SH-SY5Y (cell line): ENCODE measurements around the gene PDLIM5.

Experiments
- GATA2 ChIP-seq: IDR thresholded peaks from 2 replicates; pipeline ENCODE4 v1.6.1; 2011; ENCODE audit warnings: mild to moderate bottlenecking, low read depth, low read length
- GATA3 ChIP-seq: IDR thresholded peaks from 2 replicates; pipeline ENCODE4 v1.6.1; 2011; ENCODE audit warnings: low read depth, mild to moderate bottlenecking, low read length, moderate library complexity

DNA sequence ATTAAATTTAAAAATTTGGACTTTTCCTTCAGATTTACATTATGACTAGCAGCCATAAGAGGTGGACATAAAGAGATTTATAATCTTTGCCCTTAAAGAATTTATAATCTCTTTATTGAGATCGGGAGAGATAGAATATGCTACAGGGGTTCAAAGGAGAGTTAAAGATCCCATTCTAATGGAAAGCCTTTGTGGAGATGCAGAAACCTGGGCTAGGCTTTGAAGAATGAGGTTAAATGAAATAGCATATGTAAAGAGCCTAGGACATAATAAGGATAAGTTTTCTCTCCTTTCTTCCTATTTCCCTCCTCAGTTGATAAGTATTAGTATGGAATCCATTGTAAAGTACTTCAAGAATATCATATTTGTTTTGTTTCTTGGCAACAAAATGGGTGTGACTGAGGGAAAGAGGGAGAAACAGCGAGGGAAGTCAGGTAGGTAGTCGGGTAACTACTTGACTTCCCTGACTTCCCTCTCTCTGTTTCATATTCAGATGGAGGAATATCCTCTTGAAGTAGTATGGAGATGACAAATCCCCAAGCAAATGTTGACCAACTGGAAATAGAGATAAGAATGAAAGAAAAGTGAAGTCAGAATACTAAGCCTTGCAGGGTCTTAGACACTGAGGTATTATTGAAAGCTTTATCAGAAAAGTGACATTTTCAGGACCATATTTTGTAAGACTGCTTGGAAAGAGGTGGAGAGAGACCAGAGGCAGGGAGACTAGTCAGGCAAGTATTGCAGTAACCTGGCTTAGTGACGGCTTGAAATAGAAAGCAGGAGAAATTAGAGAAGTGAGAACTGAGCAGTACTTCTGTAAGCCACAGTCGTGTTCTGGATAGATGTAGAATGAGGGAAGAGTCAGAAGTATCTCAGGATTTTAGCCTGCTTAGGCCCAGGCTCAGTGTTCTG is 82.9 kb downstream of the PDLIM5 start:
- TF ChIP-seq GATA2, result no peak
- TF ChIP-seq GATA3, result no peak
